NB4 (cell line): ENCODE data around the gene SCAPER.

Experiments
- MAX ChIP-seq: IDR thresholded peaks from 2 replicates; pipeline ENCODE4 v1.6.1; 2011; ENCODE audit warnings: low read depth, low read length
- MYC ChIP-seq: IDR thresholded peaks from 2 replicates; pipeline ENCODE4 v1.6.1; 2011; ENCODE audit warnings: low read depth, low read length
- POLR2A ChIP-seq: IDR thresholded peaks from 2 replicates; pipeline ENCODE4 v1.6.1; 2011; ENCODE audit warnings: mild to moderate bottlenecking; ENCODE audit not compliant: insufficient read length; ENCODE audit errors: extremely low read depth
- TF ChIP-seq, protein P1 (sequence below): IDR thresholded peaks from one replicate; pipeline ENCODE4 v1.5.1; 2012; ENCODE audit warnings: low read depth, low read length

DNA sequence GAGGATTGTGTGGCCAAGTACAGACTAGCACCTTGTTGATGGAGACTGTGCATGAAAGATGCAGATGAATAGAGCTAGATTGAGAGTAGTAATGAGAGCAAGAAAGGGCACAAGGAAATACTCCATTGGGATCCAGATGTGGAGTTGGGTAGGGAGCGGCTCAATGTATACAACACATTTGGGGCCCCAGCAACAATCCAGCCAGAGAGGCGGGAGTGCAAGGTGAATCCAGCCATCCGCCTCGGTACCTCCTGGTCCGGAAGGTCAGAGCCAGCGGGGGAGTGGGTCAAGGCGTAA lies 559.6 kb downstream of the SCAPER start:
- TF ChIP-seq, protein P1, sequence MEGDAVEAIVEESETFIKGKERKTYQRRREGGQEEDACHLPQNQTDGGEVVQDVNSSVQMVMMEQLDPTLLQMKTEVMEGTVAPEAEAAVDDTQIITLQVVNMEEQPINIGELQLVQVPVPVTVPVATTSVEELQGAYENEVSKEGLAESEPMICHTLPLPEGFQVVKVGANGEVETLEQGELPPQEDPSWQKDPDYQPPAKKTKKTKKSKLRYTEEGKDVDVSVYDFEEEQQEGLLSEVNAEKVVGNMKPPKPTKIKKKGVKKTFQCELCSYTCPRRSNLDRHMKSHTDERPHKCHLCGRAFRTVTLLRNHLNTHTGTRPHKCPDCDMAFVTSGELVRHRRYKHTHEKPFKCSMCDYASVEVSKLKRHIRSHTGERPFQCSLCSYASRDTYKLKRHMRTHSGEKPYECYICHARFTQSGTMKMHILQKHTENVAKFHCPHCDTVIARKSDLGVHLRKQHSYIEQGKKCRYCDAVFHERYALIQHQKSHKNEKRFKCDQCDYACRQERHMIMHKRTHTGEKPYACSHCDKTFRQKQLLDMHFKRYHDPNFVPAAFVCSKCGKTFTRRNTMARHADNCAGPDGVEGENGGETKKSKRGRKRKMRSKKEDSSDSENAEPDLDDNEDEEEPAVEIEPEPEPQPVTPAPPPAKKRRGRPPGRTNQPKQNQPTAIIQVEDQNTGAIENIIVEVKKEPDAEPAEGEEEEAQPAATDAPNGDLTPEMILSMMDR = no peak
- TF ChIP-seq POLR2A = no peak
- TF ChIP-seq MAX = no peak
- no peak for TF ChIP-seq MYC
